CD14-positive monocyte (primary cell): ENCODE measurements around the gene BTBD10. TPM values are rescaled to one million over a fixed set of nuclear protein-coding genes. Genes with fewer than 3 reads are reported as not detected.

ENCODE experiments used
- DNase-seq, 3 donors: peaks; one replicate each; pipeline ENCODE4 v3.0.0-alpha.2; 2011 to 2022
- H2AFZ ChIP-seq: 2 replicates; pipeline ENCODE4 v1.6.0; 2012; ENCODE audit warnings: mild to moderate bottlenecking, low read depth, low read length, inconsistent platforms; ENCODE audit not compliant: insufficient read depth, poor library complexity, severe bottlenecking
- H3K27ac ChIP-seq, 2 donors: 1 replicate in 1 of 2; 2 replicates in 1 of 2; pipeline ENCODE4 v1.5.1; 2012 to 2013; ENCODE audit warnings: low read length in 2 of 2, control low read depth in 1 of 2, inconsistent platforms in 1 of 2, low read depth in 1 of 2, mild to moderate bottlenecking in 1 of 2
- H3K27me3 ChIP-seq, 2 donors: one replicate each; pipeline versions ENCODE4 v1.6.0 to v1.6.1; 2011 to 2013; ENCODE audit warnings: low read length in 2 of 2; ENCODE audit not compliant: control insufficient read depth in 2 of 2, insufficient read depth in 2 of 2
- H3K36me3 ChIP-seq, 2 donors: replicated peaks in 1 of 2; 1 replicate in 1 of 2; 2 replicates in 1 of 2; pipeline versions ENCODE4 v1.5.1 to v1.6.1; 2012 to 2013; ENCODE audit warnings: low read length in 2 of 2, control low read depth in 1 of 2, inconsistent platforms in 1 of 2, mild to moderate bottlenecking in 1 of 2; ENCODE audit not compliant: insufficient read depth in 2 of 2, control insufficient read depth in 1 of 2
- H3K4me1 ChIP-seq, 2 donors: 1 replicate in 1 of 2; 2 replicates in 1 of 2; pipeline versions ENCODE4 v1.5.1 to v1.6.1; 2012 to 2013; ENCODE audit warnings: low read length in 2 of 2, control low read depth in 1 of 2, inconsistent platforms in 1 of 2, mild to moderate bottlenecking in 1 of 2, moderate library complexity in 1 of 2; ENCODE audit not compliant: insufficient read depth in 2 of 2, control insufficient read depth in 1 of 2
- H3K4me2 ChIP-seq: replicated peaks from 2 replicates; pipeline ENCODE3; 2012; ENCODE audit warnings: low read length, moderate library complexity, mild to moderate bottlenecking; ENCODE audit not compliant: poor library complexity, severe bottlenecking; ENCODE audit errors: extremely low read depth
- H3K4me3 ChIP-seq, 3 experiments: fragments of 200-600 bp in 1 of 3; sonication (generic) in 1 of 3; replicated peaks in 1 of 3; 1 replicate in 2 of 3; 2 replicates in 1 of 3; pipeline ENCODE4 v1.5.1; 2011 to 2013; ENCODE audit warnings: low read length in 3 of 3, mild to moderate bottlenecking in 3 of 3, control low read depth in 2 of 3, low read depth in 2 of 3, inconsistent platforms in 1 of 3, moderate library complexity in 1 of 3
- H3K79me2 ChIP-seq: 2 replicates; pipeline ENCODE4 v1.6.0; 2012; ENCODE audit warnings: mild to moderate bottlenecking, control low read depth, inconsistent platforms, low read length, moderate library complexity; ENCODE audit not compliant: insufficient read depth
- H3K9ac ChIP-seq: 2 replicates; pipeline ENCODE4 v1.6.0; 2017; ENCODE audit warnings: low read length, mild to moderate bottlenecking; ENCODE audit not compliant: insufficient read depth, poor library complexity, severe bottlenecking
- H3K9me3 ChIP-seq, 2 donors: replicated peaks in 1 of 2; 1 replicate in 1 of 2; 2 replicates in 1 of 2; pipeline versions ENCODE4 v1.5.1 to v1.6.1; 2012 to 2013; ENCODE audit warnings: low read length in 2 of 2, control low read depth in 1 of 2; ENCODE audit not compliant: control insufficient read depth in 1 of 2, insufficient read depth in 1 of 2
- H4K20me1 ChIP-seq: 2 replicates; pipeline ENCODE4 v1.6.0; 2012; ENCODE audit warnings: mild to moderate bottlenecking, low read length, control low read depth, moderate library complexity; ENCODE audit not compliant: insufficient read depth
- H3K27ac Mint-ChIP-seq, 7 donors: one replicate each; pipeline ENCODE4 v1.8.0; 2020; ENCODE audit warnings: mild to moderate bottlenecking in 7 of 7, mixed read lengths in 7 of 7, moderate library complexity in 6 of 7, inconsistent platforms in 2 of 7
- H3K27me3 Mint-ChIP-seq, 3 donors: one replicate each; pipeline ENCODE4 v1.8.0; 2021 to 2022; ENCODE audit warnings: low read depth in 3 of 3, mild to moderate bottlenecking in 3 of 3, mixed read lengths in 3 of 3, moderate library complexity in 3 of 3, inconsistent platforms in 1 of 3
- H3K36me3 Mint-ChIP-seq, 2 donors: one replicate each; pipeline ENCODE4 v1.8.0; 2020; ENCODE audit warnings: mixed read lengths in 2 of 2, inconsistent platforms in 1 of 2, mild to moderate bottlenecking in 1 of 2
- H3K4me1 Mint-ChIP-seq: one replicate; pipeline ENCODE4 v1.8.0; 2020; ENCODE audit warnings: mild to moderate bottlenecking, mixed read lengths
- H3K4me3 Mint-ChIP-seq, 2 donors: one replicate each; pipeline ENCODE4 v1.8.0; 2020; ENCODE audit warnings: mild to moderate bottlenecking in 2 of 2, mixed read lengths in 2 of 2, moderate library complexity in 1 of 2
- H3K9me3 Mint-ChIP-seq, 7 donors: one replicate each; pipeline ENCODE4 v1.8.0; 2020 to 2022; ENCODE audit warnings: mixed read lengths in 7 of 7, mild to moderate bottlenecking in 6 of 7, moderate library complexity in 6 of 7, inconsistent platforms in 2 of 7
- CTCF ChIP-seq: fragments of 200-600 bp; IDR thresholded peaks from one replicate; pipeline ENCODE4 v1.8.0; 2022; ENCODE audit warnings: antibody characterized with exemption, mild to moderate bottlenecking
- WGBS: methylation state at CpG from one replicate; pipeline ENCODE4 v1.1.5; 2013; ENCODE audit warnings: missing lambda C conversion rate; ENCODE audit not compliant: insufficient coverage; 5-methylcytosine and 5-hydroxymethylcytosine counted together
- intact Hi-C, 2 donors: fragments of 100-400 bp; cut with micrococcal nuclease; formaldehyde crosslinking; loops; one replicate each; pipeline versions ENCODE4 v1.15.0 to v1.15.1; 2023
- polyA plus RNA-seq, 3 donors: library from polyadenylated mRNA; depleted of rRNA in 1 of 3; unstranded in 2 of 3; stranded (reverse) in 1 of 3; fragments of 300-500 nt in 2 of 3; fragments of >200 nt in 1 of 3; fragmentation: Illumina TruSeq in 2 of 3; gene quantifications; 1 replicate in 2 of 3; 2 replicates in 1 of 3; pipeline ENCODE4 v1.2.3, GENCODE V29; 2012 to 2021

BTBD10 gene
- polyA plus RNA-seq, 3 donors, result 9.6 to 19.8 (median 13.8) TPM

GRCh38 chr11:13479688-13480087 lies 16.7 kb upstream of the BTBD10 start:
- Histone ChIP-seq H3K4me3 (no peak overlapping the region), H3K36me3 (no peaks in the 10 kb centered on the region), H3K4me2 (no peak overlapping the region), H4K20me1 (no peaks in the 10 kb centered on the region), H3K9me3 (no peaks in the 10 kb centered on the region), H3K4me1 (no peaks in the 10 kb centered on the region), H3K9ac (no peak overlapping the region), H3K27ac (no peak overlapping the region), H3K79me2 (no peaks in the 10 kb centered on the region), H2AFZ (no peak overlapping the region), H3K27me3 (no peaks in the 10 kb centered on the region)
- H3K27ac Mint-ChIP-seq, result no peak overlapping the region
- TF ChIP-seq CTCF, result no peak
- DNase-seq, result no peak
- H3K4me3 Mint-ChIP-seq, result no peak overlapping the region
- H3K9me3 Mint-ChIP-seq, result peaks cover 0 to 19% (median 14%) of the 10 kb centered on the region in 7 donors
- H3K36me3 Mint-ChIP-seq, result no peaks in the 10 kb centered on the region
- H3K4me1 Mint-ChIP-seq, result no peaks in the 10 kb centered on the region
- intact Hi-C loops, result no loop called here
- no CpG with 5 or more reads among the region's 3 CpGs for WGBS
- peaks cover 4 to 6% (median 5%) of the 10 kb centered on the region in 3 donors for H3K27me3 Mint-ChIP-seq

DNA sequence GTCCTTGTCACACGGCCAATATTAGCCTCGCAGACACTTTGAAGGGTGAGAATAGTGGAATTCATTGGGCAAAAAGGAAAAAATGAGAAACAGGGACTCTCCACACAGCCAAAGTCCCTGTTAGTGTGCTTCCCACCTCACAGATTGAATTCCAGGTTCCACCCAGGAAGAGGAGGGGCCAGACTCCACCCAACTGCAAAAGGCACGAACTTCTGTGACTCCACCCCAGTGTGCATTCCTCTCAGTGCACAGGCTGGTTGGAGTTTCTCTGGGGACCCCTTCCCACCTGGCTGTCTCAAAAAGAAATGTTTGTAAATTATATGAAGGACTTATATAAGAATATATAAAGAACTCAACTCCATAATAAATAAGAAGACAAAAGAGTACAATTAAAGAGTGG lies 12.1 kb upstream of the BTBD10 start:
- no peak for DNase-seq
- Histone ChIP-seq H4K20me1 (no peaks in the 10 kb centered on the region), H3K9me3 (no peaks in the 10 kb centered on the region), H3K27me3 (no peaks in the 10 kb centered on the region), H3K4me3 (no peak overlapping the region), H3K79me2 (no peaks in the 10 kb centered on the region), H3K9ac (no peak overlapping the region), H2AFZ (no peak overlapping the region), H3K4me2 (no peak overlapping the region), H3K36me3 (no peaks in the 10 kb centered on the region), H3K27ac (no peak overlapping the region), H3K4me1 (no peaks in the 10 kb centered on the region)
- Mint-ChIP-seq H3K9me3 (peaks cover 0 to 5% (median 2%) of the 10 kb centered on the region in 7 donors), H3K27me3 (peaks cover under 1 to 5% (median 4%) of the 10 kb centered on the region in 3 donors), H3K4me3 (no peak overlapping the region), H3K4me1 (no peaks in the 10 kb centered on the region), H3K27ac (no peak overlapping the region), H3K36me3 (no peaks in the 10 kb centered on the region)
- no peak for TF ChIP-seq CTCF
- intact Hi-C loops, result no loop called here
- WGBS, result no CpG with 5 or more reads among the region's 3 CpGs
